Hepatocyte (in vitro differentiated cells): ENCODE results near the gene ROBO1. TPM values are rescaled to one million over a fixed set of nuclear protein-coding genes. Genes with fewer than 3 reads are reported as not detected.

ENCODE experiments used
- DNase-seq: peaks from one replicate; pipeline ENCODE4 v3.0.0-alpha.2; 2016; ENCODE audit warnings: low spot score
- H2AFZ ChIP-seq: fragments of 200-600 bp; sonication (generic); 2 replicates; pipeline ENCODE4 v1.6.0; 2016; ENCODE audit warnings: antibody characterized with exemption, mild to moderate bottlenecking
- H3K27ac ChIP-seq: fragments of 200-600 bp; sonication (generic); 2 replicates; pipeline ENCODE4 v1.5.1; 2016; ENCODE audit warnings: mild to moderate bottlenecking
- H3K27me3 ChIP-seq: fragments of 200-600 bp; sonication (generic); 2 replicates; pipeline ENCODE4 v1.6.1; 2016
- H3K36me3 ChIP-seq: fragments of 200-600 bp; sonication (generic); replicated peaks from 2 replicates; pipeline ENCODE4 v1.5.1; 2016; ENCODE audit warnings: low read depth; ENCODE audit not compliant: insufficient read depth
- H3K4me1 ChIP-seq: fragments of 200-600 bp; sonication (generic); 2 replicates; pipeline ENCODE4 v1.5.1; 2016; ENCODE audit warnings: mild to moderate bottlenecking, moderate library complexity; ENCODE audit not compliant: insufficient read depth
- H3K4me2 ChIP-seq: fragments of 200-600 bp; sonication (generic); 2 replicates; pipeline ENCODE4 v1.6.0; 2016
- H3K4me3 ChIP-seq: fragments of 200-600 bp; sonication (generic); 2 replicates; pipeline ENCODE4 v1.5.1; 2016; ENCODE audit warnings: mild to moderate bottlenecking
- H3K79me2 ChIP-seq: fragments of 200-600 bp; sonication (generic); 2 replicates; pipeline ENCODE4 v1.6.0; 2017; ENCODE audit warnings: mild to moderate bottlenecking
- H3K9me2 ChIP-seq: fragments of 200-600 bp; sonication (generic); replicated peaks from 2 replicates; pipeline ENCODE4 v1.6.0; 2017; ENCODE audit warnings: mild to moderate bottlenecking; ENCODE audit not compliant: insufficient read depth
- H3K9me3 ChIP-seq: fragments of 200-600 bp; sonication (generic); 2 replicates; pipeline ENCODE4 v1.5.1; 2016; ENCODE audit warnings: low read depth, mild to moderate bottlenecking
- H4K20me1 ChIP-seq: fragments of 200-600 bp; sonication (generic); 2 replicates; pipeline ENCODE4 v1.6.0; 2016; ENCODE audit warnings: mild to moderate bottlenecking; ENCODE audit not compliant: insufficient read depth, poor library complexity, severe bottlenecking
- CTCF ChIP-seq: fragments of 200-600 bp; sonication (generic); IDR thresholded peaks from 2 replicates; pipeline ENCODE4 v1.5.1; 2016; ENCODE audit warnings: antibody characterized with exemption, mild to moderate bottlenecking; ENCODE audit not compliant: poor library complexity
- EZH2 ChIP-seq: fragments of 200-600 bp; sonication (generic); IDR thresholded peaks from 2 replicates; pipeline ENCODE4 v1.6.1; 2016; ENCODE audit warnings: antibody characterized with exemption, mild to moderate bottlenecking, borderline replicate concordance
- EZH2phosphoT487 ChIP-seq: fragments of 200-600 bp; sonication (generic); IDR thresholded peaks from one replicate; pipeline ENCODE4 v1.6.1; 2018; ENCODE audit warnings: antibody characterized with exemption, mild to moderate bottlenecking, low read depth, moderate library complexity; ENCODE audit not compliant: unreplicated experiment, severe bottlenecking
- WGBS: methylation state at CpG from one replicate; pipeline ENCODE4 v1.1.6; 2016; ENCODE audit warnings: low lambda C conversion rate; ENCODE audit errors: missing lambda C conversion rate; 5-methylcytosine and 5-hydroxymethylcytosine counted together
- polyA plus RNA-seq: library from polyadenylated mRNA; unstranded; fragments of >200 nt; fragmentation: Nextera tagmentation; extraction: Ambion mirVana; gene quantifications from 2 replicates; pipeline ENCODE4 v1.2.1, GENCODE V29; 2016
- total RNA-seq: library from RNA; depleted of rRNA; stranded (reverse); fragments of >200 nt; gene quantifications from 2 replicates; pipeline ENCODE4 v1.2.3, GENCODE V29; 2014

Gene ROBO1
- total and polyA plus RNA-seq, 2 experiments from 2014 or later, result 13.6 to 44.3 TPM

- Histone ChIP-seq H3K36me3 (no peaks in the 10 kb centered on the region), H4K20me1 (no peaks in the 10 kb centered on the region), H3K79me2 (no peaks in the 10 kb centered on the region), H3K4me1 (no peaks in the 10 kb centered on the region), H3K9me2 (no peaks in the 10 kb centered on the region), H3K27me3 (no peaks in the 10 kb centered on the region), H2AFZ (no peak overlapping the region), H3K4me2 (no peak overlapping the region), H3K4me3 (no peak overlapping the region), H3K9me3 (no peaks in the 10 kb centered on the region), H3K27ac (no peak overlapping the region)
- no peak for DNase-seq
- 37% methylated on average over 4 of the region's 4 CpGs for WGBS
- TF ChIP-seq EZH2 (no peak), CTCF (no peak), EZH2phosphoT487 (no peak)
Measured at GRCh38 chr3:79534727-79535126, 233.1 kb downstream of the ROBO1 start.

GRCh38 chr3:79531566-79532295 lies 236.1 kb downstream of the ROBO1 start:
- TF ChIP-seq EZH2 (no peak), CTCF (no peak), EZH2phosphoT487 (no peak)
- no peaks in the 10 kb centered on the region for H3K9me2 ChIP-seq
- H3K36me3 ChIP-seq, result no peaks in the 10 kb centered on the region
- no peaks in the 10 kb centered on the region for H3K27me3 ChIP-seq
- H3K4me2 ChIP-seq, result no peak overlapping the region
- H3K79me2 ChIP-seq, result no peaks in the 10 kb centered on the region
- H3K27ac ChIP-seq, result no peak overlapping the region
- no peaks in the 10 kb centered on the region for H3K4me1 ChIP-seq
- no peak overlapping the region for H2AFZ ChIP-seq
- no peak overlapping the region for H3K4me3 ChIP-seq
- WGBS, result 68% methylated on average over 8 of the region's 8 CpGs
- DNase-seq, result no peak
- no peaks in the 10 kb centered on the region for H4K20me1 ChIP-seq
- no peaks in the 10 kb centered on the region for H3K9me3 ChIP-seq

GRCh38 chr3:79521221-79521848 lies 246.5 kb downstream of the ROBO1 start:
- H3K36me3 ChIP-seq, result no peaks in the 10 kb centered on the region
- no peaks in the 10 kb centered on the region for H3K4me1 ChIP-seq
- DNase-seq, result peak; percentile 57
- no peak overlapping the region for H3K27ac ChIP-seq
- no peaks in the 10 kb centered on the region for H3K9me2 ChIP-seq
- WGBS, result 10% methylated on average over 8 of the region's 8 CpGs
- no peaks in the 10 kb centered on the region for H3K9me3 ChIP-seq
- H3K4me3 ChIP-seq, result no peak overlapping the region
- H4K20me1 ChIP-seq, result no peaks in the 10 kb centered on the region
- peak overlapping the region; percentile 47 for H3K4me2 ChIP-seq
- H3K27me3 ChIP-seq, result no peaks in the 10 kb centered on the region
- peak overlapping the region; percentile 3 for H2AFZ ChIP-seq
- H3K79me2 ChIP-seq, result no peaks in the 10 kb centered on the region
- peak; percentile 76 for TF ChIP-seq CTCF
- TF ChIP-seq EZH2phosphoT487, result no peak
